Nucleus accumbens (tissue), 56 donors: ENCODE measurements around the gene LMO3.
"Not testable (repeated sequence)": the region's sequence is repeated elsewhere in the genome, so short reads cannot be mapped to it uniquely, and the experiment has no call there.

Experiments
- DNase-seq, 56 donors: peaks; one replicate each; lab custom pipeline; 2025; lab: John Stamatoyannopoulos, UW

LMO3 gene

GRCh38 chr12:16560273-16560672 lies 45.7 kb downstream of the LMO3 start:
- no peak for DNase-seq

DNA sequence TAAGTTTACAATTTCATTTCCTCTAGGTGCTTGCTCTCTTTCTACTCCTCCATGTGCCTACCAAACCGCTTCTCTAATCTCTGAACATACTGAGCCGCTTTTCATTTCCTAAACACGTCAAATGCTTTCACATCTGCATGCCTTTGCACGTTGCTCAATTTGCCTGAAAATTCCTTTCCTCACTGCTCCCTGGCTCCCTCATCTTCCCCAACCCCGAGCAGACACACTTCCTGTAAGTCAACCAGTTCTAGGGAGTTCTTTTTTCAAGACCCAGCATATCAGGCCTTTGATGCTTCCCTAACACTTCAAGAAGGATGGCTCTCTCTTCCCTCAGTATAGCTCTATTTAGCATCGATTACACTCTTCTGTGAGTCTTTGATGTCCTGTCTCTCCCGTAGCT lies 50.3 kb downstream of the LMO3 start:
- DNase-seq: no peak

- no peak for DNase-seq
Measured at GRCh38 chr12:16553457-16553856, 52.5 kb downstream of the LMO3 start.

DNA sequence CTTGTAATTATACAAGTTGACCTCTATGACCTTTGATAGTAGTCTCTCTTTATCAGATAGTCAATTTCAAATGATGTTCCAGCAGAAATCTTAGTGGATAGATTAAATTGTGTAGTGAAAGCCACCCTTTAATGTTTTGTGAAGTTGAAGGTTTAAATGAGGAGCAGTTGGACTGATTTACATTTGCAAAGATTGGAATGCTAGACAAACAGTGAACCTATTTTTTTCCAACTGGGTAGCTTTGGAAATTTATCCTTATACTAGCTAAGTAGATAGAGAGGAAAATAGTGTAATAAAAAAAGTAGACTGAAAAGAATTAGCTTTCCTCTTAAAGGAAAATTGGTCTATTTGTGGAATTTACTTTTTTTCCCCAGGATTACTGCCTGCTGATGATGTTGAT lies 53.7 kb downstream of the LMO3 start:
- DNase-seq: no peak

DNA sequence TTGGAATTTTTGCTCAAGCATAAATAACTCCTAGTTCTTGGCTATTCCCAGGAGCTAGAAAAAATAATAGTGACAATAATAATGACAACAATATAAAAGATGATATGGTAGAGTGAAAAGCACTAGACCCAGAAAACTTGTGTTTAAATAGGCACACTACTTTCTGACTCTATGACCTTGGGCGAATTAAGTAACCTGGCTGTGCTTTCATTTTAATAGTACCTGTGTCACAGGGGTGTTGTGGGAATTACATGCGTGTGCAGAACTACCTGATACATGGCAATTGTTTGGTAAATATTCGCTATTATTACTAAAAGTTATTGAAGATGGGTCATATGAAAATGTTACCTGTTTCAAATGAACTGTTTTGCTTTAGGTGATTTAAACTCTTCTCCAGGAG lies 60.1 kb downstream of the LMO3 start:
- no peak for DNase-seq

- no peak for DNase-seq
Measured at GRCh38 chr12:16542586-16542985, 63.4 kb downstream of the LMO3 start.

- DNase-seq: not testable (repeated sequence)
Measured at GRCh38 chr12:16537652-16538051, 68.3 kb downstream of the LMO3 start.

GRCh38 chr12:16531621-16532020 lies 74.3 kb downstream of the LMO3 start:
- DNase-seq: peak in 6 of 56 donors; percentile 1 to 26 (median 8)

- DNase-seq: no peak
Measured at GRCh38 chr12:16530268-16530850, 75.6 kb downstream of the LMO3 start.

GRCh38 chr12:16526693-16527092 lies 79.3 kb downstream of the LMO3 start:
- DNase-seq: no peak

DNA sequence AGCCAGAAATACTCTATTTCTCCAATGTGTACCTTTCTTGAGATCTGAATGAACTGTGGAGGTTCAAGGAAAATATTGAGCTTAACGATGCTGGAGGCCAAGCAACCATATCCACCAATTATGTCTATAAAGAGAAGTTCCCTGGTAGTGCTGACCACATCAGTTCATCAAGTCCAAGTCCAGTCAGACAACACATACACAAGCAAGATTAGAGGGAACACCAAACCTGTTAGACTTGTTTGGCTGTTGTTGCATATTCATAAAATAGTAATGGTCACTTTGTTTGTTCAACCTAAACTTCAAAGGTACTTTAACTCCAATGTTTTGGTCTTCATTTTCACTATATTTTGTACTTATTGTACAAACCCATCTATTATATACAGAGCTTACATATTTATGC lies 81.6 kb downstream of the LMO3 start:
- DNase-seq: no peak

- no peak for DNase-seq
Measured at GRCh38 chr12:16523951-16524331, 82.0 kb downstream of the LMO3 start.

GRCh38 chr12:16523284-16523950 lies 82.5 kb downstream of the LMO3 start:
- no peak for DNase-seq

- no peak for DNase-seq
Measured at GRCh38 chr12:16520328-16520727, 85.6 kb downstream of the LMO3 start.

DNA sequence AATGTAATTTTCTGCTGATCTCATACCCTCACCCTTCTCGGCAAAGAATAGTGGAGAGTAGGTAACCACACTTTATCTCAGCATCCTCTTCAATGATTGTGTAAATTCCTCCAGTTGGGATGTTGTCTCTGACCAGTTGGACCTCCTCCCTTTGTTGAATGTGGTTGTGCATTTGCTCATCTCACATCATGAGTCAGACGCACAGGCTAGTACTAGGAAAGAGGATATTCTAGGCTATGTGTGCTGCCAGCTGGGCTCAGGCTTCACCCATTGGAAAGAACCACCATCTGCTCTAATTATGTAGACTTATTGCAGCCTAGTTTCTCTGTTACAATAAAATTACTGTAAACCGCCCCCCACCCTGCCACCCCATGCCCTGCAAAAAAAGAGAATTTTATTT lies 90.3 kb downstream of the LMO3 start:
- DNase-seq: no peak

GRCh38 chr12:16513231-16513630 lies 92.7 kb downstream of the LMO3 start:
- no peak for DNase-seq

DNA sequence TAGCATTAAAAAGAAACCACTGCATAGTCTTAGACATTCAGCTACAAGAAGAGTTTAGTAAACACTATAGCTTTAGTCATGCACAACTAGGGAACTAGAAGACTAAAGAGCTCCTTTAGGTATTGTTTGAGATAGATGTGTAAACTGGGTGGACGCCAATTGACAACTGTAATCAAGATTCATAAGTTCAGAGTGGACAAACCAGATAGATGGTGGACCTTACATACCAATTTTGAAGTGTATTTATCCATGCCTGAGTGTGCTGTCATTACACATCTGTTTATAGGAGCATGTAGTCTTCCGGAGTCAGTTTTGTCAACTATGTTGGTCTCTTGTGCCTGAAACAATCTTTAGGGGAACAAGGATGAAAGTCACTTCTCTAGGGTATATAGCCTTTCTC lies 96.6 kb downstream of the LMO3 start:
- DNase-seq: no peak

DNA sequence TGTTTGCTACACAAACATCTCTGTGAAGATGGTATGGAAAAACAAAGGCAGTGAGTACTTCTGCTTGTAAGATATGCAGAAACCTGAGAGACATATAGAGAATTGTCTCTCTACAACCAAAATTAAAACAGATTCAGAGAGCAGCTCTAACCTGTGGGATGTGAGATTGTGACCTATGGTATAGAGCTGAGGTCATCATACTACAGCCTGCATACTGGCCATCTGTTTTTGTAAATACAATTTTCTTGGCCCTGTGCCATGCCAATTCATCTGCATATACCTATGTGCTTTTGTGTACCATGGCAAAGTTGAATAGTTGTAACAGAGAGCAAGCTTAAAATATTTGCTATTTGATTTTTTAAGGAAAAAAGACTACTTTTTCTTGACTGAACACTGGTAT lies 99.6 kb downstream of the LMO3 start:
- DNase-seq: no peak

- DNase-seq: no peak
Measured at GRCh38 chr12:16504200-16504599, 101.8 kb downstream of the LMO3 start.

GRCh38 chr12:16499611-16500010 lies 106.4 kb downstream of the LMO3 start:
- DNase-seq: no peak
